Endodermal cell (in vitro differentiated cells): ENCODE measurements around the gene PCDHGB6. TPM values are rescaled to one million over a fixed set of nuclear protein-coding genes. Genes with fewer than 3 reads are reported as not detected.

Experiments used
- DNase-seq: peaks from one replicate; pipeline ENCODE4 v3.0.0-alpha.2; 2017
- H3K27ac ChIP-seq: 2 replicates; pipeline ENCODE4 v1.5.1; 2013; ENCODE audit warnings: mild to moderate bottlenecking, low read depth, low read length, moderate library complexity
- H3K27me3 ChIP-seq: 2 replicates; pipeline ENCODE4 v1.6.1; 2013; ENCODE audit warnings: mild to moderate bottlenecking, low read length, moderate library complexity; ENCODE audit not compliant: insufficient read depth, control insufficient read depth, poor library complexity, severe bottlenecking
- H3K36me3 ChIP-seq: 2 replicates; pipeline ENCODE4 v1.7.0; 2013; ENCODE audit warnings: mild to moderate bottlenecking, low read length, moderate library complexity; ENCODE audit not compliant: control insufficient read depth, insufficient read depth
- H3K4me1 ChIP-seq: one replicate; pipeline ENCODE4 v1.7.0; 2013; ENCODE audit warnings: low read length; ENCODE audit not compliant: control insufficient read depth, insufficient read depth
- H3K4me3 ChIP-seq: 2 replicates; pipeline ENCODE4 v1.5.1; 2013; ENCODE audit warnings: mild to moderate bottlenecking, low read length, moderate library complexity
- H3K9ac ChIP-seq: 2 replicates; pipeline ENCODE4 v1.6.1; 2013; ENCODE audit warnings: mild to moderate bottlenecking, low read length, moderate library complexity; ENCODE audit not compliant: poor library complexity, severe bottlenecking; ENCODE audit errors: extremely low read depth
- H3K9me3 ChIP-seq: 2 replicates; pipeline ENCODE4 v1.6.1; 2013; ENCODE audit warnings: mild to moderate bottlenecking, low read length, moderate library complexity; ENCODE audit not compliant: control insufficient read depth
- H3K27ac Mint-ChIP-seq: 2 replicates; pipeline ENCODE4 v1.8.0; 2020; ENCODE audit warnings: mixed read lengths
- H3K27me3 Mint-ChIP-seq: 2 replicates; pipeline ENCODE4 v1.8.0; 2021; ENCODE audit warnings: mild to moderate bottlenecking, mixed read lengths; ENCODE audit not compliant: insufficient read depth
- H3K36me3 Mint-ChIP-seq: 2 replicates; pipeline ENCODE4 v1.8.0; 2020; ENCODE audit warnings: low read depth, mixed read lengths
- H3K4me1 Mint-ChIP-seq: 2 replicates; pipeline ENCODE4 v1.8.0; 2020; ENCODE audit warnings: mixed read lengths
- H3K4me3 Mint-ChIP-seq: 2 replicates; pipeline ENCODE4 v1.8.0; 2020; ENCODE audit warnings: mild to moderate bottlenecking, moderate library complexity, mixed read lengths
- H3K9me3 Mint-ChIP-seq: 2 replicates; pipeline ENCODE4 v1.8.0; 2020; ENCODE audit warnings: mild to moderate bottlenecking, mixed read lengths
- WGBS, 2 experiments: methylation state at CpG; one replicate each; pipeline versions ENCODE4 v1.1.5 to v1.1.7; 2013; ENCODE audit warnings: missing lambda C conversion rate in 2 of 2, mixed read lengths in 1 of 2; ENCODE audit not compliant: insufficient coverage in 1 of 2, insufficient read length in 1 of 2; 5-methylcytosine and 5-hydroxymethylcytosine counted together
- total RNA-seq, 2 donors: library from RNA; stranded (reverse); fragmentation: NEBNext Ultra II Directional in 1 of 2; extraction: Animal tissue kit (Norgen Biotek cat#: 25700) in 1 of 2; gene quantifications; 2 replicates in 1 of 2; 3 replicates in 1 of 2; pipeline ENCODE4 v1.2.1, GENCODE V29; 2021
- TF ChIP-seq, protein P1 (sequence below): fragments of 200-600 bp; sonication (generic); conservative IDR thresholded peaks from 2 replicates; pipeline ENCODE4 v1.5.0; 2021; ENCODE audit warnings: antibody characterized with exemption, mild to moderate bottlenecking

PCDHGB6 gene
- total RNA-seq, 2 donors from 2014 or later: 8.3 to 10.8 TPM

DNA sequence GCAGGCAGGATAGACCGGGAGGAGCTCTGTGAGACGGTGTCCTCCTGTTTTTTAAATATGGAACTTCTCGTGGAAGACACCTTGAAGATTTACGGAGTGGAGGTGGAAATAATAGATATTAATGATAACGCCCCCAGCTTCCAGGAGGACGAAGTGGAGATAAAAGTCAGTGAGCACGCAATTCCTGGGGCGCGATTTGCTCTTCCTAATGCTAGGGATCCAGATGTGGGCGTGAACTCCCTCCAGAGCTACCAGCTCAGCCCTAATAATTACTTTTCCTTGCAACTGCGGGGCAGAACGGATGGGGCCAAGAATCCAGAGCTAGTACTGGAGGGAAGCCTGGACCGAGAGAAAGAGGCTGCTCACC, 13.7 kb downstream of the PCDHGB6 start:
- DNase-seq: no peak
- Mint-ChIP-seq H3K9me3 (peaks cover 55% of the 10 kb centered on the region), H3K4me1 (no peaks in the 10 kb centered on the region), H3K27me3 (peaks cover 37% of the 10 kb centered on the region), H3K4me3 (peak overlapping the region; percentile 83), H3K27ac (no peak overlapping the region), H3K36me3 (peaks cover 54% of the 10 kb centered on the region)
- TF ChIP-seq, protein P1, sequence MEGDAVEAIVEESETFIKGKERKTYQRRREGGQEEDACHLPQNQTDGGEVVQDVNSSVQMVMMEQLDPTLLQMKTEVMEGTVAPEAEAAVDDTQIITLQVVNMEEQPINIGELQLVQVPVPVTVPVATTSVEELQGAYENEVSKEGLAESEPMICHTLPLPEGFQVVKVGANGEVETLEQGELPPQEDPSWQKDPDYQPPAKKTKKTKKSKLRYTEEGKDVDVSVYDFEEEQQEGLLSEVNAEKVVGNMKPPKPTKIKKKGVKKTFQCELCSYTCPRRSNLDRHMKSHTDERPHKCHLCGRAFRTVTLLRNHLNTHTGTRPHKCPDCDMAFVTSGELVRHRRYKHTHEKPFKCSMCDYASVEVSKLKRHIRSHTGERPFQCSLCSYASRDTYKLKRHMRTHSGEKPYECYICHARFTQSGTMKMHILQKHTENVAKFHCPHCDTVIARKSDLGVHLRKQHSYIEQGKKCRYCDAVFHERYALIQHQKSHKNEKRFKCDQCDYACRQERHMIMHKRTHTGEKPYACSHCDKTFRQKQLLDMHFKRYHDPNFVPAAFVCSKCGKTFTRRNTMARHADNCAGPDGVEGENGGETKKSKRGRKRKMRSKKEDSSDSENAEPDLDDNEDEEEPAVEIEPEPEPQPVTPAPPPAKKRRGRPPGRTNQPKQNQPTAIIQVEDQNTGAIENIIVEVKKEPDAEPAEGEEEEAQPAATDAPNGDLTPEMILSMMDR: no peak
- Histone ChIP-seq H3K27me3 (no peaks in the 10 kb centered on the region), H3K36me3 (no peaks in the 10 kb centered on the region), H3K9me3 (peaks cover 73% of the 10 kb centered on the region), H3K4me3 (peak overlapping the region; percentile 75), H3K27ac (no peak overlapping the region), H3K4me1 (no peaks in the 10 kb centered on the region), H3K9ac (no peak overlapping the region)
- WGBS, 2 experiments: 91 to 94% methylated on average over 13 of the region's 13 CpGs

DNA sequence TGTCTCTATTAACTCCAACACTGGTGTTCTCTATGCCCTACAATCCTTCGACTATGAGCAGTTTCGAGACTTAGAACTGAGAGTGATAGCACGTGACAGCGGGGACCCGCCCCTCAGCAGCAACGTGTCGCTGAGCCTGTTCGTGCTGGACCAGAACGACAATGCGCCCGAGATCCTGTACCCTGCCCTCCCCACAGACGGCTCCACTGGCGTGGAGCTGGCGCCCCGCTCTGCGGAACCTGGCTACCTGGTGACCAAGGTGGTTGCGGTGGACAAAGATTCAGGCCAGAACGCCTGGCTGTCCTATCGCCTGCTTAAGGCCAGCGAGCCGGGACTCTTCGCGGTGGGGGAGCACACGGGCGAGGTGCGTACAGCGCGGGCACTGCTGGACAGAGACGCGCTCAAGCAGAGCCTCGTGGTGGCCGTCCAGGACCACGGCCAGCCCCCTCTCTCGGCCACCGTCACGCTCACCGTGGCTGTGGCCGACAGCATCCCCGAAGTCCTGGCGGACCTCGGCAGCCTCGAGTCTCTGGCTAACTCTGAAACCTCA, 15.0 kb downstream of the PCDHGB6 start:
- DNase-seq: no peak
- Histone ChIP-seq H3K27me3 (no peaks in the 10 kb centered on the region), H3K27ac (no peak overlapping the region), H3K36me3 (no peaks in the 10 kb centered on the region), H3K4me1 (no peaks in the 10 kb centered on the region), H3K4me3 (no peak overlapping the region), H3K9me3 (peaks cover 85% of the 10 kb centered on the region), H3K9ac (no peak overlapping the region)
- no peak overlapping the region for H3K27ac Mint-ChIP-seq
- no peaks in the 10 kb centered on the region for H3K4me1 Mint-ChIP-seq
- H3K36me3 Mint-ChIP-seq: peaks cover 66% of the 10 kb centered on the region
- 96% methylated on average over 27 to 42 of the region's 42 CpGs for WGBS, 2 experiments
- peaks cover 36% of the 10 kb centered on the region for H3K27me3 Mint-ChIP-seq
- no peak overlapping the region for H3K4me3 Mint-ChIP-seq
- peaks cover 67% of the 10 kb centered on the region for H3K9me3 Mint-ChIP-seq
- TF ChIP-seq, protein P1: no peak

DNA sequence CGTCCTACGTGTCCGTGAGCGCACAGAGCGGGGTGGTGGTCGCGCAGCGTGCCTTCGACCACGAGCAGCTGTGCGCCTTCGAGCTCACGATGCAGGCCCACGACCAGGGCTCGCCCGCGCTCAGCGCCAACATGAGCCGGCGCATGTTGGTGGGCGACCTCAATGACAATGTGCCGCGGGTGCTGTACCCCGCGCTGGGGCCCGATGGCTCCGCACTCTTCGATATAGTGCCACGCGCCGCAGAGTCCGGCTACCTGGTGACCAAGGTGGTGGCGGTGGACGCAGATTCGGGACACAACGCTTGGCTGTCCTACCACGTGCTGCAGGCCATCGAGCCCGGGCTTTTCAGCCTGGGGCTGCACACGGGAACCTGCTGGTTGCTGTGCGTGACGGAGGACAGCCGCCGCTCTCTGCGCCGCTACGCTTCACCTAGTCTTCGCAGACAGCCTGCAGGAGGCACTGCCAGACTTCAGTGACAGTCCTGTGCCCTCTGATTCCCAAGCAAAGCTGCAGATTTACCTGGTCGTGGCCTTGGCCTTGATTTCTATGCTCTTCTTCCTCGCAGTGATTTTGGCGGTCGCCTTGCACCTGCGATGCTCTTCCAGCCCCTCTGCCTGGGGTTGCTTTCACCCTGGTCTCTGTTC, 20.1 kb downstream of the PCDHGB6 start:
- Histone ChIP-seq H3K27me3 (no peaks in the 10 kb centered on the region), H3K36me3 (no peaks in the 10 kb centered on the region), H3K9me3 (peaks cover 75% of the 10 kb centered on the region), H3K4me3 (no peak overlapping the region), H3K9ac (no peak overlapping the region), H3K27ac (no peak overlapping the region), H3K4me1 (no peaks in the 10 kb centered on the region)
- H3K27ac Mint-ChIP-seq: no peak overlapping the region
- TF ChIP-seq, protein P1: no peak
- peaks cover 70% of the 10 kb centered on the region for H3K36me3 Mint-ChIP-seq
- 95 to 96% methylated on average over 44 to 53 of the region's 53 CpGs for WGBS, 2 experiments
- no peaks in the 10 kb centered on the region for H3K27me3 Mint-ChIP-seq
- no peak overlapping the region for H3K4me3 Mint-ChIP-seq
- DNase-seq: no peak
- no peaks in the 10 kb centered on the region for H3K4me1 Mint-ChIP-seq
- H3K9me3 Mint-ChIP-seq: peaks cover 66% of the 10 kb centered on the region
